Neural crest cell (in vitro differentiated cells): Measurements from ENCODE around the gene MYT1. TPM values are rescaled to one million over a fixed set of nuclear protein-coding genes. Genes with fewer than 3 reads are reported as not detected.
A peak's percentile ranks its signal among the peaks of the same experiment; 100 is the strongest.
"Not testable (repeated sequence)": the region's sequence is repeated elsewhere in the genome, so short reads cannot be mapped to it uniquely, and the experiment has no call there.

ENCODE experiments used
- DNase-seq: peaks from one replicate; pipeline ENCODE4 v3.0.0; 2021; ENCODE audit warnings: low read depth, mixed read lengths, low spot score
- H3K27ac Mint-ChIP-seq: one replicate; pipeline ENCODE4 v1.8.0; 2021; ENCODE audit warnings: mild to moderate bottlenecking, mixed read lengths; ENCODE audit not compliant: unreplicated experiment
- H3K27me3 Mint-ChIP-seq: 2 replicates; pipeline ENCODE4 v1.8.0; 2021; ENCODE audit warnings: low read depth, mild to moderate bottlenecking, mixed read lengths
- H3K36me3 Mint-ChIP-seq: 2 replicates; pipeline ENCODE4 v1.8.0; 2021; ENCODE audit warnings: low read depth, mild to moderate bottlenecking, mixed read lengths
- H3K4me1 Mint-ChIP-seq: 2 replicates; pipeline ENCODE4 v1.8.0; 2021; ENCODE audit warnings: mixed read lengths
- H3K4me3 Mint-ChIP-seq: one replicate; pipeline ENCODE4 v1.8.0; 2021; ENCODE audit warnings: mild to moderate bottlenecking, mixed read lengths
- H3K9me3 Mint-ChIP-seq: 2 replicates; pipeline ENCODE4 v1.8.0; 2021; ENCODE audit warnings: mixed read lengths
- total RNA-seq: library from RNA; stranded (reverse); gene quantifications from 2 replicates; pipeline ENCODE4 v1.2.1, GENCODE V29; 2021
- TF ChIP-seq, protein P1 (sequence below): fragments of 200-600 bp; sonication (generic); conservative IDR thresholded peaks from 2 replicates; pipeline ENCODE4 v1.5.0; 2021; ENCODE audit warnings: antibody characterized with exemption, mild to moderate bottlenecking

Gene MYT1
- total RNA-seq, 1 donor from 2014 or later: 4.3 TPM

DNA sequence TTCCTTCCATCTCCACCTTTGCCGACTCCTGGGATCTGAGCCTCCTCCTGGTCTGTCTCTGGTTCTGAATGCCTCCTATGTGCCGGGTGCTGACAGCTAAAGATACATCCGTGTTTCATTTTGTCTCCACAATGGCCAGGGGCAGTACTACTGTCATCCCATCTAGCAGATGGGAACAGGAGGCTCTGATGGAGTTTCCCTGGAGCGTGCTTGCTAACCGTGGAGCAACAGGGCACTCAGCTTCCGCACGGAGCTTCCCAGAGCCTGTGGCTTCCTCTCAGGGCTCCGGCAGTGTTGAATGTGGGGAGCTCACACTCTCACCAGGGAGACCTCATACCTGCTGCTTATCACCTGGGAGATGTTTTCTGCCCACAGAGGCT, 45.0 kb upstream of the MYT1 start:
- peaks cover 37% of the 10 kb centered on the region for H3K27me3 Mint-ChIP-seq
- no peak overlapping the region for H3K27ac Mint-ChIP-seq
- H3K4me1 Mint-ChIP-seq: peaks cover 12% of the 10 kb centered on the region
- no peak for DNase-seq
- H3K9me3 Mint-ChIP-seq: no peaks in the 10 kb centered on the region
- no peak overlapping the region for H3K4me3 Mint-ChIP-seq
- TF ChIP-seq, protein P1, sequence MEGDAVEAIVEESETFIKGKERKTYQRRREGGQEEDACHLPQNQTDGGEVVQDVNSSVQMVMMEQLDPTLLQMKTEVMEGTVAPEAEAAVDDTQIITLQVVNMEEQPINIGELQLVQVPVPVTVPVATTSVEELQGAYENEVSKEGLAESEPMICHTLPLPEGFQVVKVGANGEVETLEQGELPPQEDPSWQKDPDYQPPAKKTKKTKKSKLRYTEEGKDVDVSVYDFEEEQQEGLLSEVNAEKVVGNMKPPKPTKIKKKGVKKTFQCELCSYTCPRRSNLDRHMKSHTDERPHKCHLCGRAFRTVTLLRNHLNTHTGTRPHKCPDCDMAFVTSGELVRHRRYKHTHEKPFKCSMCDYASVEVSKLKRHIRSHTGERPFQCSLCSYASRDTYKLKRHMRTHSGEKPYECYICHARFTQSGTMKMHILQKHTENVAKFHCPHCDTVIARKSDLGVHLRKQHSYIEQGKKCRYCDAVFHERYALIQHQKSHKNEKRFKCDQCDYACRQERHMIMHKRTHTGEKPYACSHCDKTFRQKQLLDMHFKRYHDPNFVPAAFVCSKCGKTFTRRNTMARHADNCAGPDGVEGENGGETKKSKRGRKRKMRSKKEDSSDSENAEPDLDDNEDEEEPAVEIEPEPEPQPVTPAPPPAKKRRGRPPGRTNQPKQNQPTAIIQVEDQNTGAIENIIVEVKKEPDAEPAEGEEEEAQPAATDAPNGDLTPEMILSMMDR: no peak
- H3K36me3 Mint-ChIP-seq: no peaks in the 10 kb centered on the region

DNA sequence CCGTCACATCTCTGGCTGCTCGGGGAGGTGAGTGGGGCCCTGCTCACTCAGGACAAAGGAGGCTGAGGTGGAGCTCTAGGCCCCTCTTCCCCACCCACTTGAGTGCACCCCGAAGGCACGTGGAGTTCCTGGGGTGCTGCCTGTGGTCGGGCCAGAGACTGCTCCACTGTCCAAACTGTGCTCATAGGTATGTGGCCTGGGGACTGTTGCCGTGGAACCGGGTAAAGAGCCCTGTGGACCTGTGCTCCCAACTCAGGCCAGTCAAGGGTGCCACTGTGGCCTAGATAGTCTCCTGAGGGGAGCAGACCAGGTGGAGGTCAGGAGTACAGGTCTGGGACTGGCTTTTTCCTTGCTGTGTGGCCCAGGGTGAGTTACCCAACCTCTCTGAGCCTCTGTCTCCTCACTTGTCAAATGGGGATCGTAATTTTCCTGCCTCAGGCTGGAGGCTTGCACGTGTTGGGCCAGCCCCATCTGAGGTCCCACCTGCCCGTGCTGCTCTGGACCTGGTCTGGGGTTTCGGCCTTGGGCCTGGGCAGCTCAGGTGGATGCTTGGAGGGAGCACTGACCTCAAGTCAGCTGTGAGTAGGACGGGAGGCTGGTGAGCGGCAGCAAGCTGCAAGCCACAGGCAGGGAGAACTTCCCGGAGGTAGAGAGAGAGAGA, 44.4 kb upstream of the MYT1 start:
- Mint-ChIP-seq H3K4me1 (peaks cover 12% of the 10 kb centered on the region), H3K27ac (peak overlapping the region; percentile 57), H3K4me3 (peak overlapping the region; percentile 54), H3K9me3 (no peaks in the 10 kb centered on the region), H3K36me3 (no peaks in the 10 kb centered on the region), H3K27me3 (peaks cover 41% of the 10 kb centered on the region)
- no peak for DNase-seq
- TF ChIP-seq, protein P1: no peak

DNA sequence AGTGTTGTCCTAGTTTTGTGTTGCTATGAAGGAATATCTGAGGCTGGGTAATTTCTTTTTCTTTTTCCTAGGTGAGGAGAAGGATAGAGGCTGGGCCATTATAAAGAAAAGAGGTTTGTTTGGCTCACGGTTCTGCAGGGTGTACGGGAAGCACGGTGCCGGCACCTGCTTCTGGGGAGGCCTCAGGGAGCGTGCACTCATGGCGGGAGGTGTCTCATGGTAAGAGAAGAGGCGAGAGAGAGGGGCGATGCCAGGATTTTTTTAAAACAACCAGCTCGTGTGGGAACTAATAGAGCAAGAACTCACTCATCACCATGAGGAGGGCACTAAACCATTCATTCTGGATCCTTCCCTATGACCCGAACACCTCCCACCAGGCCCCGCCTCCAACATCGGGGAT, 42.7 kb upstream of the MYT1 start:
- Mint-ChIP-seq H3K4me3 (no peak overlapping the region), H3K27me3 (peaks cover 41% of the 10 kb centered on the region), H3K4me1 (peaks cover 12% of the 10 kb centered on the region), H3K9me3 (no peaks in the 10 kb centered on the region), H3K27ac (no peak overlapping the region), H3K36me3 (no peaks in the 10 kb centered on the region)
- no peak for DNase-seq
- TF ChIP-seq, protein P1: no peak

DNA sequence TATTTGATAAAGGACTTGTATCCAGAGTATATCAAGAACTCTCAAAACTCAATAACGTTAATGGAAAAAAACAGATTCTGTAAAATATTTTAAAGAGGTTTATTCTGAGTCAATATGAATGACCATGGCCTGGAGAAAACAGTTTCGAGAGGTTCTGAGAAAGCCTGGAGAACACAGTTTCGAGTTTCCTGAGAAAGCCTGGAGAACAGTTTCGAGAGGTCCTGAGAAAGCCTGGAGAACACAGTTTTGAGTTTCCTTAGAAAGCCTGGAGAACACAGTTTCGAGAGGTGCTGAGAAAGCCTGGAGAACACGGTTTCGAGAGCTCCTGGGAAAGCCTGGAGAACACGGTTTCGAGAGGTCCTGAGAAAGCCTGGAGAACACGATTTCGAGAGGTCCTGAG, 41.3 kb upstream of the MYT1 start:
- H3K27ac Mint-ChIP-seq, H3K4me3 Mint-ChIP-seq, H3K36me3 Mint-ChIP-seq, DNase-seq, H3K9me3 Mint-ChIP-seq: not testable (repeated sequence)
- Mint-ChIP-seq H3K4me1 (peaks cover 12% of the 10 kb centered on the region), H3K27me3 (peaks cover 41% of the 10 kb centered on the region)

DNA sequence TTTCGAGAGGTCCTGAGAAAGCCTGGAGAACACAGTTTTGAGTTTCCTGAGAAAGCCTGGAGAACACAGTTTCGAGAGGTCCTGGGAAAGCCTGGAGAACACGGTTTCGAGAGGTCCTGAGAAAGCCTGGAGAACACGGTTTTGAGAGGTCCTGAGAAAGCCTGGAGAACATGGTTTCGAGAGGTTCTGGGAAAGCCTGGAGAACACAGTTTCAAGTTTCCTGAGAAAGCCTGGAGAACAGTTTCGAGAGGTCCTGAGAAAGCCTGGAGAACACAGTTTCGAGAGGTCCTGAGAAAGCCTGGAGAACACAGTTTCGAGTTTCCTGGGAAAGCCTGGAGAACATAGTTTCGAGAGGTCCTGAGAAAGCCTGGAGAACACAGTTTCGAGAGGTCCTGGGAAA, 40.7 kb upstream of the MYT1 start:
- peaks cover 47% of the 10 kb centered on the region for H3K27me3 Mint-ChIP-seq
- DNase-seq, H3K27ac Mint-ChIP-seq, H3K9me3 Mint-ChIP-seq, H3K4me3 Mint-ChIP-seq, H3K36me3 Mint-ChIP-seq: not testable (repeated sequence)
- peaks cover 12% of the 10 kb centered on the region for H3K4me1 Mint-ChIP-seq

DNA sequence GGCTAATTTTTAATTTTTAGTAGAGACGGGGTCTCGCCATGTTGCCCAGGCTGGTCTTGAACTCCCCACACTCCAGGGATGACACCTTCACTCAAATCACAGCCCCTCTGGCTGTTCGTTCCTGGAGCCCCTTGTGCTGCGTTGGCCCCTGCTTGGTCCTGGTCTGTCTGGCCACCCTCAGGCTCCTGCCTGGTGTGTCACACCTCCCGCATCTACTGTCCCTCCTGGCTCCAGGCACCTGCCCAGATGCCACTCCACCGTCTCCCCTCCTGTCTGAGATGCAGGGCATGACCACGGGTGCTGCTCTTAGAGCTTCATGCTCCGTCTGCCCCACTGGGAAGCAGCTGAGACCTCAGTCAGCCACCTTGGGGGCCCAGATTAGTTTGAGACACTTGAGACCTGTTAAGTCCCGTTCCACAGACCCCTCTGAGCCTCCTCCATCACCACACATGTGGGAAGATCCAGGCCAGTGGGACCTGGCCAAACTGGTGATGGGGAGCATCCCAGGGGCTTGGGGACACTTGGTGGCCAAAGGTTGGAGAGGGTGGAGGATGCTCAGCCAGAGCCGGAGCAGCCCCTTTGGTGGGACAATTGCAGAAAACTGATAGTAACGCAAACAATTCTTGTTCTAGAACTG, 35.0 kb upstream of the MYT1 start:
- H3K9me3 Mint-ChIP-seq: peaks cover 3% of the 10 kb centered on the region
- H3K36me3 Mint-ChIP-seq: no peaks in the 10 kb centered on the region
- H3K27me3 Mint-ChIP-seq: peaks cover 10% of the 10 kb centered on the region
- H3K27ac Mint-ChIP-seq: no peak overlapping the region
- TF ChIP-seq, protein P1: no peak
- H3K4me3 Mint-ChIP-seq: no peak overlapping the region
- peaks cover 10% of the 10 kb centered on the region for H3K4me1 Mint-ChIP-seq
- no peak for DNase-seq
